Stimulated activated CD8-positive, alpha-beta memory T cell treated with anti-CD3 and anti-CD28 coated beads, Interleukin-15, amount 100 ng/mL, for 24 hours (primary cell): ENCODE results near the gene SNAI1.

Experiments
- DNase-seq: peaks from one replicate; pipeline ENCODE4 v3.0.0-alpha.2; 2020; ENCODE audit warnings: low read depth

The SNAI1 gene

DNA sequence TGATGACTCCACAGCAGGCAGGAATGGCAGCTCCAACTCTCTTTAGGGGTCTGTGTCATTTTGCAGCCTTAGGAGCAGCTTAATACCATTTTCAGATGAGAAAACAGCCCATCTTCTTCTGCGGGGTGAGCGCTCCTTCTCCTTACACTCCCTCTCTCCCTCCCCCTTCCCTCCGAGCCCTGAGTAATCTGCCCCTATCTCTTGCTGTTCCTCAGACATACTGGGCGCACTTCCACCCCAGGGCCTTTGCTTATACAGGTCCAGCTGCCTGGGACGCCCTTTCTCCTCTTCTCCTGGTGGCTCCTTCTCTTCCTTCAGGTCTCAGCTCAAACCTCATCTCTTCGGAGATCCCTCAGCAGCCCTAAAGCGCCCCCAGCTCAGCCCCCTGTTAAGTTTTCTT is 54.8 kb downstream of the SNAI1 start:
- DNase-seq: no peak

GRCh38 chr20:50038169-50038568 is 55.4 kb downstream of the SNAI1 start:
- no peak for DNase-seq
